ENCODE measurements around the gene RYR3.

DNA sequence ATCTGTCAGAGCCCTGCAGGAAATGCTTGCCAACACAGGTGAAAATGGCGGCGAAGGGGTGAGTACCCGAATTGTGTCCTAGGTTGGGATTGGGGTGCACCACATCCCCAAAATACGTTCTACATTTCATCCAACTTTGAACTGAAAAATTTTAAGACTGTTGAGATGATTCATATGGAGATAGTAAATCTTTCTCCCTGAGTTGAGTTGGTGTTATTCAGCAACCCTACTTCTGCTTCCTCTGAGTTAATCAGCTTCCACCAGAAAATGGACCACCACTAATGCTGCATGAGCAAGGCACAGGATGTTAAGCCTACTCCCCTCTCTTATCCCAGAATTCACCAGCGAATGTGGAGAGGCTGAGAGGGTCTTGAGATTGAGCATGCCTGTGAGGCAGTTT, 192.9 kb downstream of the RYR3 start:
- TF ChIP-seq, protein P1, sequence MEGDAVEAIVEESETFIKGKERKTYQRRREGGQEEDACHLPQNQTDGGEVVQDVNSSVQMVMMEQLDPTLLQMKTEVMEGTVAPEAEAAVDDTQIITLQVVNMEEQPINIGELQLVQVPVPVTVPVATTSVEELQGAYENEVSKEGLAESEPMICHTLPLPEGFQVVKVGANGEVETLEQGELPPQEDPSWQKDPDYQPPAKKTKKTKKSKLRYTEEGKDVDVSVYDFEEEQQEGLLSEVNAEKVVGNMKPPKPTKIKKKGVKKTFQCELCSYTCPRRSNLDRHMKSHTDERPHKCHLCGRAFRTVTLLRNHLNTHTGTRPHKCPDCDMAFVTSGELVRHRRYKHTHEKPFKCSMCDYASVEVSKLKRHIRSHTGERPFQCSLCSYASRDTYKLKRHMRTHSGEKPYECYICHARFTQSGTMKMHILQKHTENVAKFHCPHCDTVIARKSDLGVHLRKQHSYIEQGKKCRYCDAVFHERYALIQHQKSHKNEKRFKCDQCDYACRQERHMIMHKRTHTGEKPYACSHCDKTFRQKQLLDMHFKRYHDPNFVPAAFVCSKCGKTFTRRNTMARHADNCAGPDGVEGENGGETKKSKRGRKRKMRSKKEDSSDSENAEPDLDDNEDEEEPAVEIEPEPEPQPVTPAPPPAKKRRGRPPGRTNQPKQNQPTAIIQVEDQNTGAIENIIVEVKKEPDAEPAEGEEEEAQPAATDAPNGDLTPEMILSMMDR (IDR thresholded peaks at IDR 0.05; ENCODE audit: insufficient read depth, low read depth, low read length): no peak
- TF ChIP-seq EZH2 (IDR thresholded peaks at IDR 0.05; ENCODE audit: insufficient read depth, low read length): no peak

Measured in astrocyte (in vitro differentiated cells and primary cell).